Astrocyte of the hippocampus (primary cell): ENCODE results near the gene THSD7B.
"Not testable (repeated sequence)": the region's sequence is repeated elsewhere in the genome, so short reads cannot be mapped to it uniquely, and the experiment has no call there.

Experiments
- DNase-seq: peaks from one replicate; pipeline ENCODE4 v3.0.0; 2011; ENCODE audit warnings: low read depth, low spot score

THSD7B gene, protein sequence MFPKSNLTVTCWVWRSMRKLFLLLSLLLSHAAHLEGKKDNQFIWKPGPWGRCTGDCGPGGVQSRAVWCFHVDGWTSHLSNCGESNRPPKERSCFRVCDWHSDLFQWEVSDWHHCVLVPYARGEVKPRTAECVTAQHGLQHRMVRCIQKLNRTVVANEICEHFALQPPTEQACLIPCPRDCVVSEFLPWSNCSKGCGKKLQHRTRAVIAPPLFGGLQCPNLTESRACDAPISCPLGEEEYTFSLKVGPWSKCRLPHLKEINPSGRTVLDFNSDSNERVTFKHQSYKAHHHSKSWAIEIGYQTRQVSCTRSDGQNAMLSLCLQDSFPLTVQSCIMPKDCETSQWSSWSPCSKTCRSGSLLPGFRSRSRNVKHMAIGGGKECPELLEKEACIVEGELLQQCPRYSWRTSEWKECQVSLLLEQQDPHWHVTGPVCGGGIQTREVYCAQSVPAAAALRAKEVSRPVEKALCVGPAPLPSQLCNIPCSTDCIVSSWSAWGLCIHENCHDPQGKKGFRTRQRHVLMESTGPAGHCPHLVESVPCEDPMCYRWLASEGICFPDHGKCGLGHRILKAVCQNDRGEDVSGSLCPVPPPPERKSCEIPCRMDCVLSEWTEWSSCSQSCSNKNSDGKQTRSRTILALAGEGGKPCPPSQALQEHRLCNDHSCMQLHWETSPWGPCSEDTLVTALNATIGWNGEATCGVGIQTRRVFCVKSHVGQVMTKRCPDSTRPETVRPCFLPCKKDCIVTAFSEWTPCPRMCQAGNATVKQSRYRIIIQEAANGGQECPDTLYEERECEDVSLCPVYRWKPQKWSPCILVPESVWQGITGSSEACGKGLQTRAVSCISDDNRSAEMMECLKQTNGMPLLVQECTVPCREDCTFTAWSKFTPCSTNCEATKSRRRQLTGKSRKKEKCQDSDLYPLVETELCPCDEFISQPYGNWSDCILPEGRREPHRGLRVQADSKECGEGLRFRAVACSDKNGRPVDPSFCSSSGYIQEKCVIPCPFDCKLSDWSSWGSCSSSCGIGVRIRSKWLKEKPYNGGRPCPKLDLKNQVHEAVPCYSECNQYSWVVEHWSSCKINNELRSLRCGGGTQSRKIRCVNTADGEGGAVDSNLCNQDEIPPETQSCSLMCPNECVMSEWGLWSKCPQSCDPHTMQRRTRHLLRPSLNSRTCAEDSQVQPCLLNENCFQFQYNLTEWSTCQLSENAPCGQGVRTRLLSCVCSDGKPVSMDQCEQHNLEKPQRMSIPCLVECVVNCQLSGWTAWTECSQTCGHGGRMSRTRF (N-terminal part only)

DNA sequence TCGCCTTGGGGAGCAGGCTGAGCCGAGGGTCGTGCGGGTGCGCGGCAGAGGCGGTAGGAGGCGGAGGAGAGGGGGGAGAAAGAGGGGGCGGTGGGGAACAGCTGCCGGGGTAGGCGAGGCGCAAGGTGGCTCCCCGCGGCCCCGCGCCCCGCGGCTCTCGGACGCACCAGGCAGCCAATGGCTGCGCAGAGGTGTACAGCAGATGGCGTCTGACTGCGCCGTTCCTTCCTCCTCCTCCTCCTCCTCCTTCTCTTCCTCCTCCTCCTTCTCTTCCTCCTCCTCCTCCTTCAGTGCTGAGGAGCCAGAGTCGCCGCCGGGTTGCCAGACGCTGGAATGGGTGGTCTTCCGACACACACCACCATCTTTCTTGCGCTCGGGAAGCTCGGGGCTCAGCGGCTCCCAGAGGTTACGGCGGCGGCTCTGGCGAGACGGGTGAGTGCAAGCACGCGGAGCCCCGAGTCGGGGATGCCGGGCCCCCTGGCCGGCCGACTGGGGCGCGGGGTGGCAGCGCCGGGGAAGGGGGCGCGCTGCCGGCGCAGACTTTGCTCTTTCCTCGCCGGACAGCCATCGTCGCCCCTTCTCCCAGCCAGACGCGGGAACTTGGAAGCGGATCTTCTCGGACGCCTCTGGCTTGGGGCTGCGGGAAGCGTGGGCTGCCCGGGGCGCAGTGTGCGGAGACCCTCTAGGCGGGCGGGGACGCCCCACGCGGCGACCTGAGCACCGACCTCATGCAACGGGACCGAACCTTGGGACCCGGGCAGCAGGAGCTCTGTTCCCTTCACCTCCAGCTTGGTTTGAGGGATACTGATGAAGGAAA lies at the start of gene THSD7B:
Gene THSD7B (plus strand): TSS at position 290 of the 817 bp plus-strand sequence. CDS start 116,634 bp downstream, outside the sequence.
- DNase-seq = peak; percentile 26

DNA sequence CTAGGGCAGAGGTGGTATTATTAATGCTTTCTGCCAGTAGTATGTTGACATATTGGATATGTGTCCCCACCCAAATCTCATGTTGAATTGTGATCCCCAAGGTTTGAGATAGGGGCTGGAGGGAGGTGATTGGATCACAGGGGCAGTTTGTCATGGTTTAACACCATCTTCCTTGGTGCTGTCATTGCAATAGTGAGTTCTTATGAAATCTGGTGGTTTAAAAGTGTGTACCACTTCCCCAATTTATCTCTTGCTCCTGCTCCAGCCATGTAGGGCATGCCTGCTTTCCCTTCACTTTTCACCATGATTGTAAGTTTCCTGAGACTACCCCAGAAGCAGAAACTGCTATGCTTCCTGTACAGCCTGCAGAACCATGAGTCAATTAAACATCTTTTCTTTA lies 47.1 kb upstream of the THSD7B start:
- DNase-seq = no peak

DNA sequence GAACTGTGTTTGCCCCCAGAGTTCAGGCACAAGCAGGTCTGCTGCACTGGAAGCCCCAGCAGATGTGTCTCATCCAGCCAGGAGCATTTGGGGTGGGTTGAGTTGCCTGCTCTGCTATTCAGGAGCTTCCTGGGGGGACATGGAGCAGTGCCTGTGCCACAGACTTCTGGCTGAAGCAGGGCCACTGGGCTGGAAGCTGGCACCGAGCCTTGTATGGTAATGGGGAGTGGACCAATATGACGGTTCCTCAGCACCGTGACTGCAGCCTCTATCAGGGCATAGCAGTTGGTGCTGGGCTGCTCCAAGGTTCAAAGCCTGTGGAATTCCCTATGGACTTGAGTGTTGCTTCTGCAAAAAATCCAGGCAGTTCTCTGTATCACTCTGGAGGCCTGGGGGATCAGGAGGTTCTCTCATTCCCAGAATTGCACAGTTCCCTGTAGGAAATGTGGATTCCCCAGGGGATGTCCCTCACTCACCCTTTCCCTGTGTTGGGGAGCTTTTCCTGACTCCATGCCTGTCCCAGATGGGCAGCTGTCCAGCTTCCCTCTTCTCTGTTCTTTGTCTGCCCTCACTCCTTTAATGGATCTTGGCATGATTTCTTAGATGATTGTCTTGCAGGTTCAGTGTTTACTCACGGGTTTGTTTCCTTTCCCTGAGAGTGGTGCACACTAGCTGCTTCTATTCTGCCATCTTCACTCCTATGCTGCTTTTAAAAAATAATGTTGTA lies 37.2 kb upstream of the THSD7B start:
- no peak for DNase-seq

DNA sequence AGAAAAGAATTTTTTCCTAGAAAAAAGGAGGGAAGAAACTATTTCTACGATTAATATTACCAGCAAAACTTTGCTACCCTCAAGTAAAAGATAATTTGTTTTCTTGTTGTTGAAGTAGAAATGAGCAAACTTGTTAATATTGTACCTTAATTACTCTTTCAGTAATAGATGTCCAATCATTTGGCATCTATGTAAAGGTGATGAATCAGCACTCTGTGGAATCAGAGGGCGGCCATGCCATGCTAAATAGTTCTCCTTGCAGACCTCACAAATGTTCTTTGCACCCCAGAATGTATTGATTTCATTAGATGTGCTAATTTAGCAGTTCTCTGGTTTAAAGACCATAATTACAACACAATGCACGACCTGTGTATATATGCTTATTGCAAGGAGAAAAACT lies 29.1 kb upstream of the THSD7B start:
- no peak for DNase-seq

DNA sequence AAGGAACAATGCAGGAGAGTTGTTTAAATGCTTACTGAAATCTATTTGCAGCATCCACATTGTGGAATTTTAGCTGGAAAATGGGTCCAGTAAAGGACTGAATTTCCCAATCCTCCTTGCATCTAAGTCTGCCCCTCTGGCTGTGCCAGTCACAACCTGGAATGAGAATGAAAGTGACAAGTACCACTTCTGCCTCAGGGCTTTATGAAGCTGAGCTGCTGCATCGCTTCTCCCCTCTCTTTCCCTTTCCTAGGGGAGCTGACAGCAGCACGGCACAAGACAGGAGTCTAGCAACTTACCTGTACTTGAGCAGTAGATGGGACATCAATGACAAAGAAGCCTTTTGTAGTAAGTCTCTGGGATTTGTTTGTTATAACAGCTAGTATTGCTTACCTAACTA lies 27.3 kb upstream of the THSD7B start:
- no peak for DNase-seq

DNA sequence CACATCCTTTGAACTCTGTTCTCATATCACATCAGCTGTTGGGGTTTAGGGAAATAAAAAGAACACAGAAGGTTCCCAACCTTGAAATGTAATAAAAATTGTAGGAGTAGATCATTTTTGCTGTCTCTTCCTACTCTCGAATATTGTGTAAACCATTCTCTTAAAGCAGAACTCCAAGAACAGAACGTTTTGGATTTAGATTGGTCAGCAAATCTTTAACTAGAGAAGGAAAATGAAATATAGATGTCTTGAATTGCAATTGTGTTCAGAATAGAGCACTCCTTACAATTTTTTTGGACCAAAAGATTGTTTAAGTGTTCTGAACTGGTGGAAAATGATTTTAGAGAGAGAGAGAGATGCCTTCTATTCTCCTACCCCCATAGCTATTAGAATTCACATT lies 23.9 kb upstream of the THSD7B start:
- DNase-seq = no peak

DNA sequence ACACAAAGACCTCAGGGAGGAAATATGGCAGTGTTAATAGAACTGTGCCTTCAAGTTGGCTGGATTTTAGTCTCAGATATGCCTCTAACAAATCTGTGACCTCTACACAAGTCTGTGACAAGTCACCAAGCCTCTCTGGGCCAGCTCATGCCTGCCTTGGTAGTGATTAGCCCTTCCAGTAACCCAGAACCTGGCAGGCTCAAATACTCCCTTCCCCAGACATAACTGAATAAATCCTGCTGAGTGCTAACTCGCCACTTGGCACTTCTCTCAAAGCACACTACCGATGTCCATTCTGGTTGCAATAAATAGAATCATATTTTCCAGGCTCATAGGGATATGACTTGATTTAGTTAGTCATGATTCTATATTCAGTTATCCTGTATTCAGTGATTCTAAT lies 15.3 kb upstream of the THSD7B start:
- no peak for DNase-seq

DNA sequence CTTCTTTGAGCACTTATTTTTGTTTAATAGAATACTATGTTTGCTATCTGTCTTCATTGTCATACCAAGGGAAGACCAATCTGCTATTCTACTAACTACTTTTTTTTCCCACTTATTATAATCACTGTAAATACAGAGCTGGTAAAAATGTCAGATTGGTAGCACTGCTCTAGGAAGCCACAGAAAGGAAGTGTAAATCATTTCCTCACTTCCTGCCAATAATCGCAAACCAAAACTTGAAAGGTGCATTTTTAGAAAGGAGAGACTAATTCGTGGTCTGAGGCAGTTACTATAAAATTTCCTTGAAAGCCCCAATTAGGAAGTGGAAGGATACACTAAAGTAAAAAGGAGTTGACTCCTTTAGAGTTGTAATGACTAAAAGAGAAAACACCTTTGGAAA lies 13.9 kb upstream of the THSD7B start:
- no peak for DNase-seq

DNA sequence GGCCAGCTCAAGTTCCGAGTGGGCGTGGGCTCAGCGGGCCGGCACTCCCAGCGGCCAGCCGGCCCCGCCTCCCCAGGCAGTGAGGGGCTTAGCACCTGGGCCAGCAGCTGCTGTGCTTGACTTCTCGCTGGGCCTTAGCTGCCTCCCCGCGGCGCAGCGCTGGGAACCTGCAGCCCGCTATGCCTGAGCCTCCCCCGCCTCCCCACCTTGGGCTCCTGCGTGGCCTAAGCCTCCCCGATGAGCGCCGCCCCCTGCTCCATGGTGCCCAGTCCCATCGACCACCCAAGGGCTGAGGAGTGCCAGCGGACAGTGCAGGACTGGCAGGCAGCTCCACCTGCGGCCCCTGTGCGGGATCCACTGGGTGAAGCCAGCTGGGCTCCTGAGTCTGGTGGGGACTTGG lies 6.8 kb upstream of the THSD7B start:
- not testable (repeated sequence) for DNase-seq

DNA sequence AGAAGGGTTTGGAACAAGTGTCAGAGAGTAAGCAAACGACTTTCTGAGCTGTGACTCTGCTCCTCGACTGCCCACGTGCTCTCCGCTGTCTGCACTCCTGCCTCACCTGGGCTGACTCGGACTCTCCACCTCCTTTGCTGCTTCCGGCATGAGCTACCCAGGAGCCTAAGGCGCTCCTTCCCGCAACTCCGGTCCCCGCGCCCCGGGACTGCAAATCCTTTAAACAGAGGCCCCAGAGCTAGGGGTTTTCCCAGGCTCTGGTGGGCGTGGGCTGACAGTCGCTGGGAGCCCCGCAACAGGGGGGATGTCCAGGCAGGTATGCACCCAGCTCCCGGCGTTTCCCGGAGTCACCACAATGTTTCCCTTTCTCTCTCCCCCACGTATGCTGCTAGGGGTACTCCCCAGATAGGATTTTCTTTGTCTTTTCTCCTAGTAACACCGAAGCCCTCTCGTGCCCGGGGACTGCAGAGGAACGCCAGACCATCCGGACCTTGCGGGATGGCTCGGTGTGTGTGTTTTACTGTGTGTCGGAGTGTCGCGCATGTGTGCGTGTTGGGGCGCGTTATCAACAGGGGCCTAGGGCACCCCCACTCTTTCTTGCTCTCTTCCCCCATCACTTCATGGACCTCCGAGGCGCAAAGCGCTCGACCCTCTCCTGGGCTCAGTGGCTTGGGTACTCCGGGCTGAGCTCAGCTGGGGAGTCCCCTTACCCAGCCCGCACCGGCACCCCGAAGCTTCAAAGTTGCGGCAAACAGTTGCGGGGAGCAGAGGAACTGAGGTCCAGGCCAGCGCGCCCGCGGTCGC lies 691 bp upstream of the THSD7B start:
- peak; percentile 7 for DNase-seq

DNA sequence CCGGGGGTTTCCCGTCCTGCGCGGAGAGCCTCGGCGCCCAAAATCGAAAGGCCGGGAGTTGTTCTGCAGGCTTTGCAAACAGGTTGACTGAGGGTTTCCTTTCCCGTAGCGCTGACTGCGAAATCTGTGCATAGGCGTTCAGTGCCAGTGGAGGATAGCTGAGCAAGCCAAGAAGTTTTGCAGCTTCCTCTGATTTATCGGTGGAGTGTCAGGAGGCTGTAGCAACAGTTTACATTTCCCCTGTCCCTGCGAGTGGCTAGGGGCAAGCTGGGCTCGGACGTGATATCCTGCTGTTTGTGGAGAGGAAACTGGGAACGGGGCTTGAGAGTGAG lies 694 bp downstream of the THSD7B start:
- DNase-seq = no peak

DNA sequence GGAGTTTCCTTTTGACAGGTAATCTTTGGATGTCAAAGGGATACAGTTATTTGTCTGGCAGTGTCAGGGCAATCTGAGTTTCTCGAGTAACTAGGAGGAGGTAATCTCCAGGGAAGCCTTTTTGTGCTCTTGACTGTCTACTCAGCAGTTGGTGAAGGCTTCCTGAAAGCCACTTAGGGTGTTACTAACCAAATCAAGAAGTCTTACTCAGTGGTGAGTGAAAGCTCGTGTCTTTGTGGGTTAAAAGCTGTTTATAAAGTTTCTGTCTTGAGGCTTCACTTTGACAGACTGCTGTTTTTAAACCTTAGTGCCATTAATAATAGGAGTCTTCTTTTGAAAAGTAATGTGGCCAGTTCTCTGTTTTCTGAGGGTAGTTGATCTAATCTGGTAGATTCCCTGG lies 1.7 kb downstream of the THSD7B start:
- DNase-seq = no peak

DNA sequence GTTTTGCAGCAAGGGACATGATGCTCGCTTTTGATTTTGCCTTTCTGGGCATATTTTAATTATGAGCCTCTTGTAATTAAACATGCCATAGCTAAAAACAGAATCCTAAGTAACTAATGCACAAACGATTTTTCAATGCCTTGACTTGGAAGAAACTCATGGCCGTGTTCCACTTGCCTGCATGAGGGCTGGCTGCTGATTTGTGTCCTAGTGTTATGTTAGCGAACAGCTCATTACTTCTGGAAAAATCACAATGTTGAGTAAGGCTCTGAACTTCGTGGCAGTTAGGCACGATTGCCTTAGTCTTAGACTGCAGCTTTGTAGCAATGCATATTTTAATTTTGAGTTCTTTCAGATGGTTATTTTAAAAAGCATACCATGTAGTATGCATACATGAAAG lies 4.5 kb downstream of the THSD7B start:
- no peak for DNase-seq

DNA sequence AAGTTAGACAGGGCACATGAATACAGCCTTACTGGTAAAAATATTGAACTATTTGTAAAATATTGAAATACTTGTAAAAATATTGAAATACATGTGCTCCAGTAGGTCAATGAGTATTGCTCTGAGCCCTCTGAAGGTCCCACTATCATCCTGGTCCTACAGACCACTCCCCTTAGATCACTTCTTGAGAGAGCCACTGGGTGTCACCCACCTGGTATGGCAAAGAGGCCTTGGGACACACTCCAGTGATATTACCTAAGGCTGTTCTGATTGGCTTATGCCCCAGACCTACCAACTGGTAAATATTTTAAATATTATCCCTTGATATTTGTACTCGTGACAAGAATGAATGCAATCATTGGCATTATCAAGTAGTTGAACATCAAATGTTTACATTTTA lies 5.0 kb downstream of the THSD7B start:
- no peak for DNase-seq

DNA sequence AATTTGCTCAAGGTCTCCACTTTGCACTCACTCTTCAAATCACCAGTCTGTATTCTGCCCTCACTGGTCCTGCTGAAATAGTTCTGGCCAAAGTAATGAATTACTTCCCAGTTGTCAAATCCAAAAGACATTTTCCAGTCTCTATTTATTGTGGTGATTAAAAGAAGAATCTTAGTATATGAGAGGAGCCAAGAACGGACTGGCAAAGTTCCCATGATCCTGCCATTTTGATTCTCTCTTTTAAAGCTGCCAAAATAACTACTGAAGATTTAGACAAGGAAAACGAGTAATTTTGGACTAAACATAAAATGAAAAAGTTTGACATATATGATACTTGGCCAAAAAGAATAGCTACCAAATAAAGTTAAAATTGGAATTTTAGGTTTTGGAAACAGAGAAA lies 12.0 kb downstream of the THSD7B start:
- no peak for DNase-seq

DNA sequence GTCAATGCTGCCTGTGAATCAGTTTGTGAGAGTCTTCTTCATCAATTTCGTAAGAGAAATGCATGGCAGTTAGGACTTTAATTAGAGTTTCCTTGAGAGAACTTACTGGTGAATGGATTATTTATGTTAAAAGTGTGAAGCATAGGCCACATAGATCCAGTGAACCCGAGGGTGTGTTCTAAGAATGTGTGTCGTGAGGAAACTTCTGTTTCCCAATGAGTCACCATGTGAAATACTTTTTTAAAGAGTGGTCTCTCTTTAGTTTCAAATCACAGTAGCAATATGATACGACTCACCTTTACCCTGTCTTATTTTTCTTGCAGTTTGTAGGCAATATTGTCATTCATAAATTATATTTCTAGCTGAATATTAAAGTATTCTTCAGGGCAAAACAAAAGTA lies 18.5 kb downstream of the THSD7B start:
- DNase-seq = no peak

DNA sequence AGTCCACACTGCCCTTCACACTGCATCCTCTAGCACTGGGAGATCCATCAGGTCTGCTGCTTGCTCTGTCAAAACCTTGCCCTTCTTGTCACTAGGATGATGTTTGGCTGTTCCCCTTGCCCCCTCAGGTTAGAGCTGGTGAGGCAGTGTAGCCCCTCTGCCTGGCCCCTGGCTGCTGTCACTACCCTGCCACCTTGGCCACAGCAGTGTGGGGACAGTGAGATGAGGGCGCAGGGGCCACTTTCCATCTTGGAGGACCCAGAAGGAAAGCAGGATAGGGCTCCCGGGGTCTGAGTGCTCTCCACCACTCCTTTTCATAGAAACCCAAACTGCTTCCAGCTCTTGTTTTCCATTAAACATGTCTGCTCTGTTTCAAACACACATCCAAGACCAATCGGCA lies 19.9 kb downstream of the THSD7B start:
- no peak for DNase-seq

DNA sequence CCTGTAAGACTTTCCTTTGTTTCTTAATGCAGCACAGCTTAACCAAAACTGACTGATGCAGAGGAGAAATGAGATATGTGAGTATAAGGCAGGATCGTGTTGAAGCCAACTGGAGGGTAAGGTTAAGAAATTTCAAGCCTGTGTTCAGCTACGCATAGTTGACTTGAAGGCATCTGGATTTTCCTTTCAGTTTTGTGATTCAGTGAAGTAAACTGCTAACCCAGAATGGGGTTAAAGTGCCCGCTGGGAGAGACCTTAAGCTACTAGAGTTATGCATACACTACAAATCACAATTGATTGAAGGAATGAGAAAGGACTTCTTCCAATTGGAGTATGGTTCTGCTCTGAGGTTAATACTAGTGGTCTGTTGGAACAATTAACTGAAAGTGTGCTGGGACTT lies 22.6 kb downstream of the THSD7B start:
- no peak for DNase-seq

DNA sequence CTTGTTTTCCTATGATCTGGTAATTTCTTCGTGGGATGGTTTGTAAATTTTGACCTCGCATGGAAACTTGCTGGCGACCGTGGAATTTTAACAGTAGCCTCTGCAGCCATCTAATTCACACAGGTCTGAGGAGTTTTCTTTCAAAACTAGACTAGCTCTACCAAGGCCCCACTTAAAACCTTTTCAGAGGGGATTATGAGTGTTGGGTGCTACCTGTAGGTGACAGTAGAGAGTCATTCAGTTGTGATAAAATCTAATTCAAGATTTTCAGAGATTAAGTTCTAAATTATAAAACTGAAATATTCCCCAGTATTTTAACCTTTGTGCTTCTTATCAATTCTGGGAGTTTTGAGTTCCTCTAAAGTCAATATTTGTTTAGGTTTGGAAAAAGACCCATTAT lies 31.0 kb downstream of the THSD7B start:
- no peak for DNase-seq

DNA sequence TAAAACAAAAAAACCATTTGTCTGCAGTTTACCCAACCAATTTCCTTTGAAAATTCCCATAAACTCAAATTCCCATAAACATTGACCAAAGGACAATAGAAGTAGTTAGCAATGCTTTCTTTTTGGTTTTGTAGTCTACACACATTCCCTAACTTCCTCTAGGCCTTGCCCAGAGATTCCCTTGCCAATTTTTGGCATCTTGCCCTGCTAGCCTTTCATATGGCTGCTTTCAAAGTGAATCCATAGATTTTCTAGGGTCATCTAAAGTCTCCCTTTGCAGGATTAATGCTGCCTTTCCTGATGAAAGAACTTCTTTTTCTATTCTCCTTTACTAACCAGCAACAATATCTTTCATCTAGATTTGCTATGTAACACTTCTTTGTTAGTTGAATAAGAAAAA lies 33.4 kb downstream of the THSD7B start:
- DNase-seq = no peak
